Fibroblast of skin of right biceps (primary cell): Measurements from ENCODE around the gene HIF1A.
A peak's percentile ranks its signal among the peaks of the same experiment; 100 is the strongest.
"Not testable (repeated sequence)": the region's sequence is repeated elsewhere in the genome, so short reads cannot be mapped to it uniquely, and the experiment has no call there.

Experiments
- DNase-seq: peaks from one replicate; pipeline ENCODE4 v3.0.0-alpha.2; 2013

HIF1A gene

GRCh38 chr14:61694830-61695694 lies at the start of gene HIF1A:
Gene HIF1A (plus strand): TSS chr14:61695513. CDS start chr14:61695805, 292 bp downstream.
- peak; percentile 100 for DNase-seq

GRCh38 chr14:61646366-61647116 lies 48.8 kb upstream of the HIF1A start:
- DNase-seq = no peak

DNA sequence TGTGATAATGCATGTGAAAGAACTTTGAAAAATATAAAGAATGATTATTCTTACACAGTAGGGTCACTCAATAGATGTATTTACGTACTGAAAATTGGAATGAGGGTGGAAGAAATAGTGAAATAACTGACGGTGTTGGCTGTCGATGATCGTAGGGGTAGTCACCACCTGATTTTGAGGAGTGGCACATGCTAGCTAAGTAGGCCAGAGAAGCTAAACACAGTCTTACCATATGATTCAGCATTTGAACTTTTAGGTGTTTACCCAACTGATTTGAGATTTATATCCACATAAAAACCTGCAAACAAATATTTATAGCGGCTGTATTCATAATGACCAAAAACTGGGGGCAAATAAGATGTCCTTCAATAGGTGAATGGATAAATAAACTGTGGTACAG lies 47.6 kb upstream of the HIF1A start:
- DNase-seq = no peak

GRCh38 chr14:61648377-61648776 lies 46.9 kb upstream of the HIF1A start:
- no peak for DNase-seq

DNA sequence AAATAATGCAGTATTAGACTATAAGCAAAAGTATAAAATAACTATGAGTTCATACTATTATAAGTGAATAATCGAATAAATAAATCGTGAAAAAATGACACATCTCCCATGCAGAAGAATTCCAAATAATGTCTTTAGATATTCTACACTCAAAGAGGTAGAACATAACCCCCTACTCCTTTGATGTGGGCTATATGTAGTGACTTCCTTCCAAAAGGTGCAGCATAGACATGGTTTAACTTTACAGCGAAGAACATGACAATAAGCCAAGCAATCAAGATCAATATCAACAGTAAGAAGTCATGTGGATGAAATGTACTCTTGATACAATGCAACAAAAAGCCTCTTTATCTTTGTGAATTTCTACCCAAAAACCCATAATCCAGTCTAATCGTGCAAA lies 46.0 kb upstream of the HIF1A start:
- no peak for DNase-seq

GRCh38 chr14:61651355-61651754 lies 44.0 kb upstream of the HIF1A start:
- no peak for DNase-seq

DNA sequence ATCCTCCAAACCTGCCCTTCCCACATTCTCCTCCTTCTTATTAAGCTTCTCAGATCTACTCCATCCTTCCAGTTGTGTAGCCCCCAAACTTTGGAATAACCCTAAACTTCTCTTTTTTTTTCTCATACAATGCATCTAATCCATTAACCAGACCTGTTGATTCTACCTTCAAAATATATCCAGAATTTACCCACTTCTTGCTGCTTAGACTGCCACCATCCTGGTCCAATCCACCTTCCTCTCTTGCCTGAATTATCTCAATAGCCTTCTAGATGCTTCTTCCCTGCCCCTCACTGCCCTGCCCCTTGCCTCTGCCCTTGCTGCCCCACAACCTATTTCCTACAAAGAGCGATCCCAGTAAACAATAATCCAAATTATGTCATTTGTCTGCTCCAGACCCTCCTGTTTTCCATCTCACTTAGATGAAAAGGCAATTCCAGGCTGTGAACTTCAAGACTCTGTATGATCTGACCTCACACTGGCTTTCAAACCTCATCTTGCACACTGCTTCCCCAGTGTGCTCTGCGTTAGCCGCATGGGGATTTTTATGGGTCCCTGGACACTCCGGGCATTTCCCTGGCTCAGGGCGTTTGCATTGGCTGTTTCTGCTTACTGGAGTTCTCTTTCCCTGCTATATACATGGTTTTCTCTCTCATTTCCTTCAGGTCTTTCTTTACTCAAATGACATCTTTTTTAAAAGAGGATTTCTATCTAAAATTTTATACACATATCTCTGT lies 42.6 kb upstream of the HIF1A start:
- DNase-seq = no peak

DNA sequence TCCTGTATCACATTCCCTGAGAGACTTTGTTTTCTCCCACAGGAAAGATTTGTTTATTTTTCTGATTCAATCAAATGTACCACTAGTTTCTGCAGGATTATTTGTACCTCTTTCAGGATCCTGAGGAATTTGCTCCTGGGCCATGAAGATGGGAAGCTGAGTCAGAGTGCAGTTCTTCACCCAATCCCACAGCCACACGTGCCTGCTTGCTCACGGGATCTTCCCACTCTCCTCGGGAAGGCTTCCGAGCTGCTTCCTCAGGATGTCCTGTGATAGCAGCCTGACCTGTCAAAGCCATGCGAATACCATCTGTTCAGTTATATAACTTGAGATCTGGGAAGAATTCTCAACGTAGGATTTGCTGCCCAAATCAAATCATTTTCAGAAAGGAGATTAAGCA lies 41.8 kb upstream of the HIF1A start:
- DNase-seq = peak; percentile 77

GRCh38 chr14:61654026-61654425 lies 41.3 kb upstream of the HIF1A start:
- no peak for DNase-seq

DNA sequence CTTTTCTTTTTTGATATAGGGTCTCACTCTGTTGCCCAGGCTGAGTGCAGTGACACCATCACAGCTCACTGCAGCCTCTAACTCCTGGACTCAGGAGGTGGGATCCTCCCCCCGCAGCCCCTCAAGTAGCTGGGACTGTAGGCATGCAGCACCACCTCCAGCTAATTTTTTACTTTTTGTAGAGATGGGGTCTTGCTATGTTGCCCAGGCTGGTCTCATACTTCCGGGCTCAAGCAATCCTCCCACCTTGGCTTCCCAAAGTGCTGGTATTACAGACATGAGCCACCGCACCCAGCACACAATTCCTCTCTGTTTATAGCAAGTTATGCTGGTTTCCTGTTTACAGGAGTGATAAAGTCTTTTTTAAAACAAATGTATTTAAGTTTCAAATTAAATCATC lies 39.5 kb upstream of the HIF1A start:
- DNase-seq = no peak

- DNase-seq = no peak
Measured at GRCh38 chr14:61656341-61656740, 39.0 kb upstream of the HIF1A start.

- not testable (repeated sequence) for DNase-seq
Measured at GRCh38 chr14:61658111-61658510, 37.2 kb upstream of the HIF1A start.

DNA sequence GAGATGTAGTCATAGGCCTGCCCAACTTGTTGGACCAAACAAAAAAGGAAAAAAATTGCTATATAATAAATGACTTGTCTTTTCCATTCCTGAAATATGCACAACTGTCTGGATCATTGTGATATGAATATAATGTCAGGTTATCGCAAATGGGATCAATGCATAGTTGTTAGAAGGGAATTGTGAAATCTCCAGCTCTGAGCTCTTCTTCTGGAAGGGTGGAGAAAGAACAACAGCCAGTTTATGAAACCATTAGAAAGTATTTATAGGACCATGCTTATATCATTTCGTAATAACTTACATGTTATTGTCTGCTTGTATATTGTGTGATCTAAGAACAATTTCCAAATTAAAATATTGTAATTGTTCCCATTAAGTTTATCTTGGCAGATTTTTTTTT lies 35.7 kb upstream of the HIF1A start:
- DNase-seq = peak; percentile 39

- DNase-seq = peak; percentile 80
Measured at GRCh38 chr14:61661471-61662400, 33.6 kb upstream of the HIF1A start.

DNA sequence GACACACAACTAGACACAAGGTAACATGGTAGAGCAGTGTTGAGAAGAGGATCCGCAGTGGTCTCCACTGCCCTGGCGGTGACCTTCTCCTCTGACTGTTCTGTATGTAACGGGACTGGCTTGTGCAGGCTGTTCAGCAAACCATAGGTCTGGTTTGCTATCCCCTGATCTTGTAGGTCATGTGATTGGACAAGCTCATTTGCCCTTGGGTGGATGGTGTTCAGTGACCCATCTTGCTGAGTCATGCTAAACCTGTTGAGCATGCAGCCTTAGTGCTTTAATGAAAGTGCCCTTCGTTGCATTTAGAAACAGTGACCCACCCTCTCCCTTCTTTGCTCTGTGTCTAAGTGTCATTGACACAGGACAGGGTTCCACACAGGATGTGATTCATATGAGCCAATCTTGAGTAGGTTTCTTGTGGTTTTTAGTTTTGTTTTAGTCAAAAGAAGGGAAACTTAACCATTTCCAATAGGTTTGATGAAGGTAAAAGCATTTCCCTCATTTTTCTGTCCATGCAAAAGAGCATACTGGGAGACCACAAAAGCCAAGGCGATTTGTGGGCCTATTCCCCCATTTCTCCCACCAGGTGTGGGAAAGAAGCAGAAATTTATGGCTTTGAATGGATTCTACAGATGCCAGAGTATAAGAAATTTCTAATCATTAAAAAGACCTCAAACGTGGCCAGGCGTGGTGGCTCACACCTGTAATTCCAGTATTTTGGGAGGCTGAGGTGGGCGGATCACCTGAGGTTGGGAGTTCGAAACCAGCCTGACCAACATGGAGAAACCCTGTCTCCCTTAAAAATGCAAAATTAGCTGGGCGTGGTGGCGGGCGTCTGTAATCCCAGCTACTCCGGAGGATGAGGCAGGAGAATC lies 32.6 kb upstream of the HIF1A start:
- peak; percentile 75 for DNase-seq

- no peak for DNase-seq
Measured at GRCh38 chr14:61663312-61663979, 31.9 kb upstream of the HIF1A start.

DNA sequence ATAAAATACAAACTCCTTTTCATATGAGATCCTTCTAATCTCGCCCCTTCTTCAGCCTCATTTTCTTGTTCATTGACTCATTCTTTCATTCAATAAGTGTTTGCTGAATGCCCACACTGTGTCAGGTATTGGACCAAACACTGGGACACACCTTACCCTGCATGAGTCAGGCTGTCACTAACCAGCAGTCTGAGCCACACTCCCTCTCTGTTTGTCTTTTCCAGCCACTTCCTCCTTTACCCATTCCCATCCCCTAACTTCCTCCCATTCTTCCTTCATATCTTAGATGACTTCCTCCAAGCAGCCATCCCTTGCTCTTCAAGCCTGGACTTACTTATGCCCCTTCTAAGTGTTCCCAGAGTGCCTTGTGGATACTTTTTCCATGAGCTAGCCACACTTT lies 27.0 kb upstream of the HIF1A start:
- DNase-seq = no peak

GRCh38 chr14:61670576-61670975 lies 24.7 kb upstream of the HIF1A start:
- no peak for DNase-seq

GRCh38 chr14:61671082-61671481 lies 24.2 kb upstream of the HIF1A start:
- no peak for DNase-seq

DNA sequence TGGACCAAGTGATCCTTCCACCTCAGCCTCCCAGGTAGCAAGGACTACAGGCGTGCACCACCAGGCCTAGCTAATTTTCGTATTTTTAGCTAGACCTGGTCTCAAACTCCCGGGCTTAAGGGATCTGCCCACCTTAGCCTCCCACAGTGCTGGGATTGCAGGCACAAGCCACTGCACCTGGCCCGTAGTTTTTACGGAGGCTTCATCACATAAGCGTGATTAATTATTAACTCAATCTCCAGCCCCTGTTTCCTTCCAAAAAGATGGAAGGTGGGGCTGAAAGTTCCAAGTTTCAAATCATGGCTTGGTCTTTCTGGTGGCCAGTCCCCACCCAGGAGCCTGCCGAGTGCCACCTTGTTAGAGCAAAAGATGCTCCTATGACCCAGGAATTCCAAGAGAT lies 22.5 kb upstream of the HIF1A start:
- no peak for DNase-seq

DNA sequence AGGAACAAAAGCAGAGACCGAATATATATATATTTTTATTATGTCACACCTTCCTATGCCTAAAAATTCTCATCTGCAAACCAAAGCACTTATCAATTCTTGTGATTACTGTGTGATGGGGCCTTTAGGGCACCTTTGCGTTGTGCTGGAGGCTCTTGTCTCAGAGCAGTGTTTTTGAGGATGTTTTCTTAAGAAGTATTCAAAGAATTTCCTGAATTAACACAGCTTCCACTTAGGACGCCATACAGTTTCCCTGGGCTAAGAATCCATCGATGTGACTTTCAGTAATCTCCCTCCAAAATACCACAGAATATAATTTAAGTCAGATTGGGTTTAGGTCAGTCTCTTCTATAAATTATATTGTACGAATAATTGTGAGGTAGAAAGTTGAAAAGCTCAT lies 22.0 kb upstream of the HIF1A start:
- DNase-seq = peak; percentile 35
